HepG2 (cell line): ENCODE data around the gene GTPBP6. TPM values are rescaled to one million over a fixed set of nuclear protein-coding genes. Genes with fewer than 3 reads are reported as not detected.

Experiments used
- ATAC-seq: fragments of 200-7000 bp; cut with Tn5 transposase; 3 replicates; pipeline ENCODE4 v1.9.1; 2020; ENCODE audit warnings: mild to moderate bottlenecking, moderate library complexity
- BruUV-seq: library from RNA; stranded (reverse); fragments of 400-500 nt; replicated peaks from 2 replicates; lab custom pipeline; 2021; lab: Mats Ljungman, UMichigan
- CTCF ChIA-PET: fragments of 300-600 bp; formaldehyde crosslinking; extraction: SDS; loops from one replicate; lab custom pipeline; 2021; ENCODE audit warnings: low total read pairs, inconsistent platforms, low intra/inter-chr PET ratio; lab: Yijun Ruan, JAX
- POLR2A ChIA-PET: fragments of 350-600 bp; sonication (Branson Sonifier 250); formaldehyde crosslinking; loops from one replicate; lab custom pipeline; 2020; ENCODE audit warnings: antibody characterized with exemption, inconsistent platforms; lab: Yijun Ruan, JAX
- DNase-seq: peaks from one replicate; pipeline ENCODE4 v3.0.0-alpha.2; 2015; ENCODE audit warnings: low spot score
- FAIRE-seq: peaks from 3 replicates; lab custom pipeline; 2011; peaks lifted over from hg19 to GRCh38; lab: Jason Lieb, UNC
- H2AFZ ChIP-seq: one replicate; pipeline ENCODE4 v1.6.1; 2011; ENCODE audit warnings: low read length, inconsistent platforms
- H3K27ac ChIP-seq: fragments of 300-600 bp; 3 replicates; pipeline ENCODE4 v1.8.0; 2011; ENCODE audit warnings: mixed run types, mild to moderate bottlenecking, mixed read lengths, low read length, inconsistent platforms; ENCODE audit not compliant: insufficient read depth; ENCODE audit errors: extremely low read length
- H3K27me3 ChIP-seq, 2 experiments: fragments of 200-600 bp in 1 of 2; 2 replicates in 1 of 2; 3 replicates in 1 of 2; pipeline versions ENCODE4 v1.6.0 to v1.8.0; 2011; ENCODE audit warnings: low read length in 2 of 2, mild to moderate bottlenecking in 2 of 2, moderate library complexity in 2 of 2, inconsistent platforms in 1 of 2; ENCODE audit not compliant: insufficient read depth in 2 of 2, control insufficient read depth in 1 of 2
- H3K36me3 ChIP-seq, 2 experiments: fragments of 200-600 bp in 1 of 2; replicated peaks in 1 of 2; 2 replicates in 1 of 2; 3 replicates in 1 of 2; pipeline versions ENCODE4 v1.5.1 to v1.8.0; 2011; ENCODE audit warnings: low read length in 2 of 2, inconsistent platforms in 1 of 2; ENCODE audit not compliant: insufficient read depth in 2 of 2, control insufficient read depth in 1 of 2
- H3K4me1 ChIP-seq: 2 replicates; pipeline ENCODE4 v1.5.1; 2012; ENCODE audit warnings: low read length, inconsistent platforms; ENCODE audit not compliant: insufficient read depth
- H3K4me2 ChIP-seq: 2 replicates; pipeline ENCODE4 v1.6.0; 2011; ENCODE audit warnings: low read depth, low read length, inconsistent platforms
- H3K4me3 ChIP-seq, 3 experiments: fragments of 200-600 bp in 1 of 3; sonication (generic), shearing (Covaris generic) in 1 of 3; replicated peaks in 1 of 3; 2 replicates each; pipeline ENCODE4 v1.5.1; 2011 to 2016; ENCODE audit warnings: low read length in 3 of 3, inconsistent platforms in 2 of 3, low read depth in 2 of 3, mild to moderate bottlenecking in 2 of 3, control low read depth in 1 of 3, mixed read lengths in 1 of 3; ENCODE audit not compliant: insufficient read depth in 1 of 3
- H3K79me2 ChIP-seq: one replicate; pipeline ENCODE4 v1.6.1; 2011; ENCODE audit warnings: low read length, inconsistent platforms; ENCODE audit not compliant: insufficient read depth
- H3K9ac ChIP-seq: 2 replicates; pipeline ENCODE4 v1.6.0; 2011; ENCODE audit warnings: mild to moderate bottlenecking, low read depth, low read length, inconsistent platforms; ENCODE audit not compliant: insufficient read depth
- H3K9me3 ChIP-seq: 2 replicates; pipeline ENCODE4 v1.5.1; 2012; ENCODE audit warnings: mild to moderate bottlenecking, low read length
- H4K20me1 ChIP-seq: 2 replicates; pipeline ENCODE4 v1.6.0; 2011; ENCODE audit warnings: inconsistent platforms, mild to moderate bottlenecking, low read length, moderate library complexity; ENCODE audit not compliant: insufficient read depth
- AFF4 ChIP-seq: sonication (generic); formaldehyde crosslinking; IDR thresholded peaks from 2 replicates; pipeline ENCODE4 v1.4.0; 2020; ENCODE audit warnings: missing genetic modification reagents
- ATM ChIP-seq: fragments of 450-650 bp; IDR thresholded peaks from 2 replicates; pipeline ENCODE4 v1.7.1; 2017; ENCODE audit warnings: mild to moderate bottlenecking, borderline replicate concordance
- ZBTB4 ChIP-seq: sonication (generic); formaldehyde crosslinking; IDR thresholded peaks from 2 replicates; pipeline ENCODE4 v1.4.0; 2020; ENCODE audit warnings: missing genetic modification reagents, mild to moderate bottlenecking, borderline replicate concordance
- ZSCAN12 ChIP-seq: sonication (generic); formaldehyde crosslinking; IDR thresholded peaks from 2 replicates; pipeline ENCODE4 v1.9.0; 2021; ENCODE audit warnings: mild to moderate bottlenecking, missing genetic modification reagents
- ZSCAN5A ChIP-seq: sonication (generic); formaldehyde crosslinking; IDR thresholded peaks from 2 replicates; pipeline ENCODE4 v1.8.0; 2022; ENCODE audit warnings: mild to moderate bottlenecking, missing genetic modification reagents, borderline replicate concordance
- WGBS: methylation state at CpG from one replicate; pipeline ENCODE4 v1.1.6; 2017; ENCODE audit warnings: low lambda C conversion rate; 5-methylcytosine and 5-hydroxymethylcytosine counted together
- in situ Hi-C: cut with HindIII; loops from 2 replicates; pipeline ENCODE4 v1.10.0; 2017; ENCODE audit warnings: low pct_unique_long_range_greater_than_20kb; ENCODE audit not compliant: extremely low pct_ligation_motif_present
- intact Hi-C: fragments of 100-400 bp; cut with micrococcal nuclease; formaldehyde crosslinking; loops from one replicate; pipeline ENCODE4 v1.10.0; 2022; ENCODE audit not compliant: unreplicated experiment
- polyA plus RNA-seq, 8 experiments: library from polyadenylated mRNA; depleted of rRNA in 3 of 8; stranded (reverse) in 7 of 8; unstranded in 1 of 8; fragments of >200 nt; fragmentation: Illumina TruSeq in 4 of 8; extraction: Trizol in 4 of 8; gene quantifications; 2 replicates each; pipeline versions ENCODE4 v1.2.1 to v1.2.3, GENCODE V29; 2011 to 2016; ENCODE audit warnings: low read depth in 4 of 8, missing spikeins in 1 of 8, mixed read lengths in 1 of 8; ENCODE audit not compliant: insufficient read depth in 1 of 8
- total RNA-seq, 5 experiments: library from RNA; depleted of rRNA; stranded (reverse); fragments of >200 nt; fragmentation: Illumina TruSeq; extraction: Trizol; gene quantifications; 2 replicates each; pipeline ENCODE4 v1.2.3, GENCODE V29; 2016; ENCODE audit warnings: low read depth in 1 of 5

The GTPBP6 gene
- total and polyA plus RNA-seq, 2 of the 13 experiments (the other 11 are each of a cell fraction or from before 2014, with no cell fraction given), result 20.2 to 39.6 TPM

GRCh38 chrX:334331-334891 is 15.8 kb upstream of the GTPBP6 start:
- in situ Hi-C loops (no loop called here), intact Hi-C loops (no loop called here)
- 94% methylated on average over 48 of the region's 53 CpGs for WGBS
- Histone ChIP-seq H3K9ac (no peak overlapping the region), H3K4me2 (no peak overlapping the region), H4K20me1 (no peaks in the 10 kb centered on the region), H3K27me3 (peaks cover 0 to 4% of the 10 kb centered on the region in 2 experiments; a peak in 1 of 5 replicates), H3K4me1 (no peaks in the 10 kb centered on the region), H3K9me3 (no peaks in the 10 kb centered on the region), H2AFZ (no peak overlapping the region), H3K4me3 (no peak overlapping the region), H3K27ac (no peak overlapping the region), H3K79me2 (no peaks in the 10 kb centered on the region), H3K36me3 (no peaks in the 10 kb centered on the region)
- POLR2A ChIA-PET, result no interaction called here
- CTCF ChIA-PET, result no interaction called here
- FAIRE-seq, result no peak
- no peak for TF ChIP-seq ATM
- no peak for TF ChIP-seq ZSCAN12 (CRISPR knock-in tag)
- TF ChIP-seq ZBTB4 (CRISPR knock-in tag), result no peak
- TF ChIP-seq ZSCAN5A (CRISPR knock-in tag), result no peak
- TF ChIP-seq AFF4 (CRISPR knock-in tag), result no peak
- no TSS peak for BruUV-seq
- no peak for ATAC-seq
- no peak for DNase-seq
